ENCODE results near the gene COG2.
"Not testable (repeated sequence)": the region's sequence is repeated elsewhere in the genome, so short reads cannot be mapped to it uniquely, and the experiment has no call there.

The COG2 gene

DNA sequence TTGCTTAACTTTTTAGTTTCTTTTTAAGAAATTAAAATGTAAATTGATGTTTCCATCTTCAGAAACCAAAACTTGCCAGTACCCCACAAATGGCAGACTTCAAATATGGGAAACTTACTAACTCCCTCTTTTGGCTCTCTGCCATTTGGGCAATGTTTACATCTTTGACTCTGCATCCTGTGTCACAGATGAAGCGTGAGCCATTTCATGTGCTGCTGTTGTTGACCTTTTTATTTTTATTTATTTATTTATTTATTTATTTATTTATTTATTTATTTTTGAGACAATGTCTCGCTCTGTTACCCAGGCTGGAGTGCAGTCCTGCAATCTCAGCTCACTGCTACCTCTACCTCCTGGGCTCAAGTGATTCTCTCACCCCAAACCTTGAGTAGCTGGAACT is 16.0 kb upstream of the COG2 start:
- no peak for DNase-seq

DNA sequence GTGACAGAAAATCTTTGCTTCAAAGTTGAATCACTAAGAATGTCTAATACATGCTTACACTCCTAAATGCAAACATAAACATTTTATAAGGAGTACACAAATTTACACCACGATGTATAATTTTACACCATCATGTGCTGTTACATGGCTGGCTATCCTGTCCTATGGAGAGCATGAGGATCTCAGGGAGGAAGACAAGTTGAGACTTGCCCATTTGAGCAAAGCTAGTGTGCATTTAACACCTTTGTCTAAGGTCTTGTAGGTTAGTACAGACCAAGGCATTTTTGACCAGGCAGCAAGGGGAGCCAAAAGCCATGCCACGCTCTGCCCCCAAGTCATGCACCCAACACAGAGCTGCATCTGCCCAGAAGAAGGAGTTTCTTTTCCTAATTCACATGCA is 14.5 kb upstream of the COG2 start:
- no peak for DNase-seq

GRCh38 chr1:230629511-230629910 is 12.8 kb upstream of the COG2 start:
- DNase-seq, result no peak

GRCh38 chr1:230631477-230631876 is 10.8 kb upstream of the COG2 start:
- no peak for DNase-seq

DNA sequence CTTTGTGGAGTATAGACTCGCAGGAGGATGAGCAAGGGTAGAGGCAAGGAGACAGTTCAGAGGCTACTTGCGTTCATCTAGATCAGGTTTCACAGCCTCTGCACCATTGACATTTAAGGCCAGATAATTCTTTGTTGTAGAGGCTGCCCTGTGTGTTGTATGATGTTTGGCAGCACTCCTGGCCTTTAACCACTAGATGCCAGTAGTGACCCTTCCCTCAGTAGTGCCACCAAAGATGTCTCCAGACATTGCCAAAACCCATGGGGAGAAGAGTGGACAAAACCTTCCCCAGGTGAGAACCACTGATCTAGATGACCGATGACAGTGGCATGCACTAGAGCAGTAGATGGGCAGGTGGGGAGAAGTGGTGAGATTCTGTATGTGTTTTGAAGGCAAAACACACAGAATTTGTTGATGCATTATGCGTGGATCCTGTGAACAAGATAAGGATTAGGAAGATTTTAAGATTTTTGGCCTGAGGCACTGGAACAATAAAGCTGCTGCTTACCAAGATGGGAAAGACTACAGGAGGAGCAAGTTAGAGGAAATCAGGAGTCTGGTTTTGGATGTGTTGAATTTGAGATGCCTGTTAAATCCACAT is 9.9 kb upstream of the COG2 start:
- peak; percentile 26 to 53 for DNase-seq

GRCh38 chr1:230633469-230633868 is 8.8 kb upstream of the COG2 start:
- DNase-seq, result no peak

- no peak for DNase-seq
These were observed 7.9 kb upstream of the COG2 start for GRCh38 chr1:230634384-230634783.

GRCh38 chr1:230636575-230637148 is 5.6 kb upstream of the COG2 start:
- DNase-seq, result no peak

DNA sequence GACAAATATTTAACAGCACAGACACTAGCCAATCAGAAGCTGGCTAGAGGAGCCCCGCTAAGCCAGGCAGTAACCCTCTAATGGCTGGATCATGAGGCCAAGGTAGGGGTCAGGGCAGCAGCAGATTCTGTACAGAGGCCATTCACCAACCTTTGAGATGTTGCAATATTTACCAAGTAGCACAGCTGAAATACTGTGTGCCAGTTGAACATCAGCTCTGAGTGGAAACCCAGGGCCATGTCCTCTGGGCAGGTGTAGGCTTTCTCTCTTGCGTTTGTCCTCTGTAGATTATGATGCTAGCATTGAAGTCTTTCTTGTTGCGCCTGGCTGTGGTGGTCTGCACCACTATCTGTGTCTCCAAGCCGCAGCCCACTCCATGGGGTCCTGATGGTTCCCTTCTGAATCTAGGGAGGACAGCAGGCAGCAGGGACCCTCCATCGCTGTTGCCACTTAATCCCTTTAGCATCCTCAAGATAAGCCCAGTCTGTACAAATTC is 2.5 kb upstream of the COG2 start:
- DNase-seq, result no peak

- no peak for DNase-seq
These were observed 935 bp upstream of the COG2 start for GRCh38 chr1:230641346-230641745.

GRCh38 chr1:230641900-230642262 is 400 bp upstream of the COG2 start:
- no peak for DNase-seq

- DNase-seq, result no peak
These were observed 1.6 kb downstream of the COG2 start for GRCh38 chr1:230643908-230644307.

- no peak for DNase-seq
These were observed 4.5 kb downstream of the COG2 start for GRCh38 chr1:230646710-230647302.

- no peak for DNase-seq
These were observed 5.0 kb downstream of the COG2 start for GRCh38 chr1:230647321-230647720.

DNA sequence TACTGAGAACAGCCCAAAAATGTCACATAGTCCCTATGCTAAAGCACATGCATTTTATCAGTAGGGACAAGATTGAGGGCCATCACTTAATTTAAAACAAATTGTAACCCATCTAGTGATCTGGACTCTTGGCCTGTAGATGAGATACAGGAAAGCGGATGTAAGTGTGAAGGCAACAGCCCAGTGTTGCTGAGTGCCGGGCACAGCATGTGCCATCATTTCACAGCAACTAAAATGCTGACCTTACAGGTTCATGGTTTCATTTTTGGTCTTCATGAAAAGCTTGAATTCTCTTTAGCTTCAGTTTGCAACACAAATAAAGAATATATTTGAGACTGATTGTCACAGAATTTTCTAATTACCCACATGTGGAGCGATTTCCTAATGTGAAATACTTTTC is 5.8 kb downstream of the COG2 start:
- no peak for DNase-seq

- no peak for DNase-seq
These were observed 8.0 kb downstream of the COG2 start for GRCh38 chr1:230650300-230650699.

DNA sequence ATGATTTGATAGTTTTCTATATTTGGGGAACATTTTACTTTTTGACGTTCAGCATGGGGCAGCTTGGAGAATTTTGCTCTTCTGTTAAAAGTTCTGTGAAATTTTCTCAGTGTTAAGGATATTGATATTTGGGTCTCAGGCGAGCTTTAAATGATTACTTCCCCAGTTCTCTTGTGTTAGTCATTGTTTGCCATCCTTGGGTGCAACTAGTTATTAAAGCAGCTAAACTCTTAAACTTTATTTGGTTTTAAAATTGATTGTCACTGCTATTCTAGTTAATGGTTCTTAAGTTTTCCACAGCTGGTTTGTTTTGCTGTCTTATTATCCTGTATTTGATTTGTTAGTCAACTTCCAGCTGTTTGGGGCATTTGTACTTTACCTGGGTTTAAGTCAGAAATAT is 9.0 kb downstream of the COG2 start:
- no peak for DNase-seq

DNA sequence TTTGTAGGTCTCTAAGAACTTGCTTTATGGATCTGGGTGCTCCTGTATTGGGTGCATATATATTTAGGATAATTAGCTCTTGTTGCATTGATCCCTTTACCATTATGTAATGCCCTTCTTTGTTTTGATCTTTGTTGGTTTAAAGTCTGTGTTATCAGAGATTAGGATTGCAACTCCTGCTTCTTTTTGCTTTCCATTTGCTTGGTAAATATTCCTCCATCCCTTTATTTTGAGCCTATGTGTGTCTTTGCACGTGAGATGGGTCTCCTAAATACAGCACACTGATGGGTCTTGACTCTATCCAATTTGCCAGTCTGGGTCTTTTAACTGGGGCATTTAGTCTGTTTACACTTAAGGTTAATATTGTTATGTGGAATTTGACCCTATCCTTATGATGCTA is 14.4 kb downstream of the COG2 start:
- DNase-seq, result not testable (repeated sequence)

DNA sequence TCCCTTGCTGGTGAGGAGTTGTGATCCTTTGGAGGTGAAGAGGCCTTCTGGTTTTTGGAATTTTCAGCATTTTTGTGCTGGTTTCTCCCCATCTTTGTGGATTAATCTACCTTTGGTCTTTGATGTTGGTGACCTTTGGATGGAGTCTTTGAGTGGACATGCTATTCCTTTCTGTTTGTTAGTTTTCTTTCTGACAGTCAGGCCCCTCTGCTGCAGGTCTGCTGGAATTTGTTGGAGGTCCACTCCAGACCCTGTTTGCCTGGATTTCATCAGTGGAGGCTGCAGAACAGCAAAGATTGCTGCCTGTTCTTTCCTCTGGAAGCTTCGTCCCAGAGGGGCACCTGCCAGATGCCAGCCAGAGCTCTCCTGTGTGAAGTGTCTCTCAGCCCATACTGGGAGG is 15.8 kb downstream of the COG2 start:
- not testable (repeated sequence) for DNase-seq

- no peak for DNase-seq
These were observed 16.4 kb downstream of the COG2 start for GRCh38 chr1:230658691-230659090.

- DNase-seq, result peak in 1 of 2 experiments; percentile 13
These were observed 19.7 kb downstream of the COG2 start for GRCh38 chr1:230661976-230662375.

DNA sequence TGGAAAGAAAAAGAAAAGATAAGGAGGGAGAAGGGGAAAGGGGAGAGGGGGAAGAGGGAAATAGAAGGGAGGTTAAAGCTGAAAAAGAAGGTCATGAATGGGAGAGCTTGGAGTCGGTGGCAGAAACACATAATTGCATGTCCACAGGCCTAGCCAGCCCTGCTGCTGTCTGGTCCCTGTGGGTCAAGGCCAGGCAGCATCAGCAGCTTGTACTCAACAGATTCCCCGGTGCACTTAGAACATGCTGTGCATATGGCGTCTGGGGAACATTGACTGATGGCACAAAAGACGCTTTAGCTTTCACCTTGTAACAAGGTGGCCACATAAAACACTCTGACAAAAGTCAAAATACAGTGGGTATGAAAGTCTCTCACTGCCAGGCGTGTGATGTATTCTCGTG is 25.9 kb downstream of the COG2 start:
- no peak for DNase-seq

DNA sequence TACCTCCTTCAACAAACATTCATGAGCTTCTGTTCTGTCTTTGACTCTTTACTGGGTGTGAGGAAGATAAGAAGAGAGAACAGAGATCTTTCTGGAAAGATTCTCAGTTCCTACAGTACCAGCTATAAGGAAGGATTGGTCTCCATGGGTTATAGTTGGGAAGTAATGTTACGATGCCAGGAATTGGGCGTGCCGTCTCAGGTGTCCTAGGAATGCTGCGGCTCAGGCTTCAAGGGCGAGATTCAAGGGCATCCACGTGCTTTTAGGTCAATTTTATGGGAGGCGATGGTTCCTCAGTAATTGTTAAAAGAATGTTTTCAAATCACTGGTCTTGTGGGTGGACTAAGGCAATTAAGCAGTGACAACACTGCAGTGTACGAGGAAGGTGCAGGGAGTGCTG is 27.3 kb downstream of the COG2 start:
- DNase-seq, result no peak

DNA sequence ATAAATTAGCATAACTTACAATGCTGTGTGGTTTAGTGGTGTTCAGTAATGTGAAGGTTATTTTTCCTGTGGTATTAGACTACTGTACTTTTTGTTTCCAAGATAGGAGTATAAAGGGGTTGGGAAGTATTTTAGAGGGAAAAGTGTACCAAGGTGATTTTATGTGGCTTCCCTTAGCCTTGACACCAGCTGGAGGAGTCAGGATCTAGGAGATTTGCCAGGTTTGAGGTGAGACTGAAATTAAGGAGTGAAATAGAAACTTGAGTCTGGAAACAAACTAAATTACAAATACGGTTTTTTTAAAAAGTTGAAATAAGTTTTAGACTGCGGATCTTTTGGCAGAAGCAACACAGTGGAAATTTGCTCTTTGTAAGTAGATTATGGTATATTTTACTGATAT is 32.3 kb downstream of the COG2 start:
- no peak for DNase-seq

DNA sequence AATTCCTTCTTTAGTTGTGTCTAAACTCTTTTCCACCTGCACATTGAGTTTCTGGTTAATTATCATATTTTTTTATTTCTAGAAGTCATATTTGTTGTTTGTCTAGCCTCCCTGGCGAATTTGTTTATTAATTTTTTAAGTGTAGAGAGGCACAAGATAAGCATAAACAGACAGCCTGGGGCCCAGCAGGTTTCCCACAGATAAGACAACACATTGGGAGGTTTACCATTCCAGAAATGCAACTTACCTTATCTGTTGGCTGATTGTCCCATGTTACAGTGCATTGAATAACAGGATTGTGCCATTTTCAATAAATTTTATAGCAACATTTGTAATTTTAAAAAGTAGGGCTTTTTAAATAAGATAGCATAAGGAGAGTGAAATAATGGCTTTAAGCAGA is 34.9 kb downstream of the COG2 start:
- no peak for DNase-seq
